Neural progenitor cell (in vitro differentiated cells): ENCODE results near the gene THBD. TPM values are rescaled to one million over a fixed set of nuclear protein-coding genes. Genes with fewer than 3 reads are reported as not detected.

ENCODE experiments used
- DNase-seq: peaks from one replicate; pipeline ENCODE4 v3.0.0-alpha.2; 2016; ENCODE audit warnings: low spot score
- H2AFZ ChIP-seq: fragments of 200-600 bp; sonication (generic); replicated peaks from 2 replicates; pipeline ENCODE4 v1.6.1; 2016; ENCODE audit warnings: antibody characterized with exemption
- H3F3A ChIP-seq: fragments of 200-600 bp; sonication (generic); 2 replicates; pipeline ENCODE4 v1.6.1; 2016; ENCODE audit warnings: antibody characterized with exemption, low read depth
- H3K27ac ChIP-seq: fragments of 200-600 bp; sonication (generic); 2 replicates; pipeline ENCODE4 v1.5.1; 2016; ENCODE audit warnings: mild to moderate bottlenecking
- H3K27me3 ChIP-seq: fragments of 200-600 bp; sonication (generic); 2 replicates; pipeline ENCODE4 v1.6.1; 2016; ENCODE audit warnings: mild to moderate bottlenecking, moderate library complexity
- H3K36me3 ChIP-seq: fragments of 200-600 bp; sonication (generic); 2 replicates; pipeline ENCODE4 v1.5.1; 2016
- H3K4me1 ChIP-seq: fragments of 200-600 bp; sonication (generic); 2 replicates; pipeline ENCODE4 v1.6.1; 2016; ENCODE audit warnings: mixed run types
- H3K4me2 ChIP-seq: fragments of 200-600 bp; sonication (generic); 2 replicates; pipeline ENCODE4 v1.6.1; 2016
- H3K4me3 ChIP-seq: fragments of 200-600 bp; sonication (generic); 2 replicates; pipeline ENCODE4 v1.5.1; 2016
- H3K79me2 ChIP-seq: fragments of 200-600 bp; sonication (generic); 2 replicates; pipeline ENCODE4 v1.6.1; 2016; ENCODE audit warnings: low read depth
- H3K9ac ChIP-seq: fragments of 200-600 bp; sonication (generic); 2 replicates; pipeline ENCODE4 v1.6.1; 2016
- H3K9me3 ChIP-seq: fragments of 200-600 bp; sonication (generic); 2 replicates; pipeline ENCODE4 v1.5.1; 2016; ENCODE audit warnings: low read depth
- H4K20me1 ChIP-seq: fragments of 200-600 bp; sonication (generic); 2 replicates; pipeline ENCODE4 v1.6.1; 2016; ENCODE audit warnings: low read depth
- H3K27ac Mint-ChIP-seq: 3 replicates; pipeline ENCODE4 v1.8.0; 2021; ENCODE audit warnings: mixed read lengths
- H3K27me3 Mint-ChIP-seq: 2 replicates; pipeline ENCODE4 v1.8.0; 2022; ENCODE audit warnings: low read depth, mild to moderate bottlenecking, inconsistent platforms, moderate library complexity, mixed read lengths; ENCODE audit not compliant: insufficient read depth
- H3K36me3 Mint-ChIP-seq: 3 replicates; pipeline ENCODE4 v1.8.0; 2021; ENCODE audit warnings: mixed read lengths
- H3K4me1 Mint-ChIP-seq: 3 replicates; pipeline ENCODE4 v1.8.0; 2021; ENCODE audit warnings: mixed read lengths
- H3K4me3 Mint-ChIP-seq: 3 replicates; pipeline ENCODE4 v1.8.0; 2021; ENCODE audit warnings: mild to moderate bottlenecking, moderate library complexity, mixed read lengths
- H3K9me3 Mint-ChIP-seq: 3 replicates; pipeline ENCODE4 v1.8.0; 2020; ENCODE audit warnings: mixed read lengths
- CTCF ChIP-seq: fragments of 200-600 bp; sonication (generic); IDR thresholded peaks from 2 replicates; pipeline ENCODE4 v1.5.1; 2017; ENCODE audit warnings: antibody characterized with exemption, mild to moderate bottlenecking
- EZH2 ChIP-seq: fragments of 200-600 bp; sonication (generic); IDR thresholded peaks from 2 replicates; pipeline ENCODE4 v1.6.1; 2017; ENCODE audit warnings: antibody characterized with exemption, mild to moderate bottlenecking, moderate library complexity
- EZH2phosphoT487 ChIP-seq: fragments of 200-600 bp; sonication (generic); IDR thresholded peaks from 2 replicates; pipeline ENCODE4 v1.6.1; 2017; ENCODE audit warnings: antibody characterized with exemption
- total RNA-seq: library from RNA; depleted of rRNA; stranded (reverse); fragments of >200 nt; gene quantifications from 2 replicates; pipeline ENCODE4 v1.2.3, GENCODE V29; 2015; ENCODE audit warnings: low replicate concordance

Gene THBD
- total RNA-seq, 1 donor from 2014 or later: 0.15 TPM

- TF ChIP-seq CTCF (no peak), EZH2phosphoT487 (no peak), EZH2 (no peak)
- Histone ChIP-seq H4K20me1 (no peaks in the 10 kb centered on the region), H3K4me3 (no peak overlapping the region), H2AFZ (peak overlapping the region; percentile 76), H3K4me1 (no peaks in the 10 kb centered on the region), H3F3A (no peaks in the 10 kb centered on the region), H3K27me3 (no peaks in the 10 kb centered on the region), H3K36me3 (no peaks in the 10 kb centered on the region), H3K27ac (no peak overlapping the region), H3K9me3 (no peaks in the 10 kb centered on the region), H3K9ac (no peak overlapping the region), H3K79me2 (no peaks in the 10 kb centered on the region), H3K4me2 (no peak overlapping the region)
- no peak for DNase-seq
- Mint-ChIP-seq H3K36me3 (no peaks in the 10 kb centered on the region), H3K4me1 (peaks cover 13% of the 10 kb centered on the region), H3K27ac (no peak overlapping the region), H3K4me3 (no peak overlapping the region), H3K9me3 (no peaks in the 10 kb centered on the region), H3K27me3 (no peaks in the 10 kb centered on the region)
These were observed 37.5 kb upstream of the THBD start for GRCh38 chr20:23086931-23087411.

GRCh38 chr20:23086056-23086566 lies 36.6 kb upstream of the THBD start, which contains the start of gene CD93:
TSS of gene CD93 (minus strand) at chr20:23086324. CDS start at chr20:23086192, 132 bp downstream.
- no peak for DNase-seq

GRCh38 chr20:23085436-23086055 lies 36.1 kb upstream of the THBD start:
- Histone ChIP-seq H4K20me1 (no peaks in the 10 kb centered on the region), H3K9ac (no peak overlapping the region), H2AFZ (no peak overlapping the region), H3K79me2 (no peaks in the 10 kb centered on the region), H3K9me3 (no peaks in the 10 kb centered on the region), H3F3A (no peaks in the 10 kb centered on the region), H3K27ac (no peak overlapping the region), H3K4me3 (no peak overlapping the region), H3K36me3 (no peaks in the 10 kb centered on the region), H3K4me1 (no peaks in the 10 kb centered on the region), H3K27me3 (no peaks in the 10 kb centered on the region), H3K4me2 (no peak overlapping the region)
- TF ChIP-seq CTCF (no peak), EZH2phosphoT487 (no peak), EZH2 (no peak)
- H3K36me3 Mint-ChIP-seq: no peaks in the 10 kb centered on the region
- no peak overlapping the region for H3K4me3 Mint-ChIP-seq
- no peak overlapping the region for H3K27ac Mint-ChIP-seq
- H3K27me3 Mint-ChIP-seq: no peaks in the 10 kb centered on the region
- H3K9me3 Mint-ChIP-seq: no peaks in the 10 kb centered on the region
- H3K4me1 Mint-ChIP-seq: peaks cover 13% of the 10 kb centered on the region
- DNase-seq: no peak

More at GRCh38 chr20:23086056-23086566, 36.6 kb upstream of the THBD start, which contains the start of gene CD93:
- Histone ChIP-seq H4K20me1 (no peaks in the 10 kb centered on the region), H3K27ac (no peak within 1 kb of the TSS), H3F3A (no peaks in the 10 kb centered on the region), H2AFZ (peak within 1 kb of the TSS; percentile 76), H3K4me2 (no peak within 1 kb of the TSS), H3K9me3 (no peaks in the 10 kb centered on the region), H3K4me1 (no peaks in the 10 kb centered on the region), H3K79me2 (no peaks in the 10 kb centered on the region), H3K27me3 (no peaks in the 10 kb centered on the region), H3K9ac (no peak within 1 kb of the TSS), H3K4me3 (no peak within 1 kb of the TSS), H3K36me3 (no peaks in the 10 kb centered on the region)
- no peaks in the 10 kb centered on the region for H3K27me3 Mint-ChIP-seq
- H3K4me1 Mint-ChIP-seq: peaks cover 13% of the 10 kb centered on the region
- no peaks in the 10 kb centered on the region for H3K9me3 Mint-ChIP-seq
- no peaks in the 10 kb centered on the region for H3K36me3 Mint-ChIP-seq
- TF ChIP-seq EZH2: no peak
- no peak for TF ChIP-seq EZH2phosphoT487
- TF ChIP-seq CTCF: no peak
- peak within 1 kb of the TSS; percentile 57 for H3K27ac Mint-ChIP-seq
- no peak within 1 kb of the TSS for H3K4me3 Mint-ChIP-seq
